Tibial artery (tissue), 4 donors: Measurements from ENCODE around the gene DYNLT4.
"Not testable (repeated sequence)": the region's sequence is repeated elsewhere in the genome, so short reads cannot be mapped to it uniquely, and the experiment has no call there.

Experiments
- DNase-seq, 2 donors: peaks; one replicate each; pipeline ENCODE4 v3.0.0-alpha.2; 2019
- H3K27ac ChIP-seq, 2 donors: fragments of 200-600 bp; sonication (generic) in 1 of 2; 1 replicate in 1 of 2; 2 replicates in 1 of 2; pipeline ENCODE4 v1.5.1; 2018 to 2019; ENCODE audit warnings: mild to moderate bottlenecking in 1 of 2
- H3K27me3 ChIP-seq, 2 donors: fragments of 200-600 bp; sonication (generic) in 1 of 2; one replicate each; pipeline versions ENCODE4 v1.5.1 to v1.6.0; 2016 to 2019
- H3K36me3 ChIP-seq, 3 donors: fragments of 200-600 bp; sonication (generic) in 2 of 3; one replicate each; pipeline ENCODE4 v1.5.1; 2016 to 2019; ENCODE audit warnings: mild to moderate bottlenecking in 2 of 3
- H3K4me1 ChIP-seq, 4 donors: fragments of 200-600 bp; sonication (generic) in 2 of 4; 1 replicate in 3 of 4; 2 replicates in 1 of 4; pipeline ENCODE4 v1.5.1; 2016 to 2019
- H3K4me3 ChIP-seq, 2 donors: fragments of 200-600 bp; sonication (generic) in 1 of 2; 1 replicate in 1 of 2; 2 replicates in 1 of 2; pipeline ENCODE4 v1.5.1; 2018 to 2019; ENCODE audit warnings: mild to moderate bottlenecking in 2 of 2
- H3K9me3 ChIP-seq, 3 donors: fragments of 200-600 bp; sonication (generic) in 1 of 3; one replicate each; pipeline ENCODE4 v1.5.1; 2016 to 2019
- intact Hi-C: fragments of 100-400 bp; cut with DNase I; formaldehyde crosslinking; loops from one replicate; pipeline ENCODE4 v1.15.0; 2023; ENCODE audit warnings: low total_unique reads
- TF ChIP-seq, protein P1 (sequence below), 2 experiments: fragments of 200-600 bp in 1 of 2; fragments of 450-650 bp in 1 of 2; IDR thresholded peaks; one replicate each; pipeline ENCODE4 v1.5.1; 2017 to 2019; ENCODE audit warnings: antibody characterized with exemption in 2 of 2, mild to moderate bottlenecking in 1 of 2, moderate library complexity in 1 of 2

DYNLT4 gene

GRCh38 chr1:44801491-44802305 is 5.5 kb downstream of the DYNLT4 start:
- Histone ChIP-seq H3K4me1 (peaks cover 3 to 60% (median 45%) of the 10 kb centered on the region in 4 donors), H3K9me3 (no peaks in the 10 kb centered on the region)
- TF ChIP-seq, protein P1, sequence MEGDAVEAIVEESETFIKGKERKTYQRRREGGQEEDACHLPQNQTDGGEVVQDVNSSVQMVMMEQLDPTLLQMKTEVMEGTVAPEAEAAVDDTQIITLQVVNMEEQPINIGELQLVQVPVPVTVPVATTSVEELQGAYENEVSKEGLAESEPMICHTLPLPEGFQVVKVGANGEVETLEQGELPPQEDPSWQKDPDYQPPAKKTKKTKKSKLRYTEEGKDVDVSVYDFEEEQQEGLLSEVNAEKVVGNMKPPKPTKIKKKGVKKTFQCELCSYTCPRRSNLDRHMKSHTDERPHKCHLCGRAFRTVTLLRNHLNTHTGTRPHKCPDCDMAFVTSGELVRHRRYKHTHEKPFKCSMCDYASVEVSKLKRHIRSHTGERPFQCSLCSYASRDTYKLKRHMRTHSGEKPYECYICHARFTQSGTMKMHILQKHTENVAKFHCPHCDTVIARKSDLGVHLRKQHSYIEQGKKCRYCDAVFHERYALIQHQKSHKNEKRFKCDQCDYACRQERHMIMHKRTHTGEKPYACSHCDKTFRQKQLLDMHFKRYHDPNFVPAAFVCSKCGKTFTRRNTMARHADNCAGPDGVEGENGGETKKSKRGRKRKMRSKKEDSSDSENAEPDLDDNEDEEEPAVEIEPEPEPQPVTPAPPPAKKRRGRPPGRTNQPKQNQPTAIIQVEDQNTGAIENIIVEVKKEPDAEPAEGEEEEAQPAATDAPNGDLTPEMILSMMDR (IDR thresholded peaks at IDR 0.05) = no peak

DNA sequence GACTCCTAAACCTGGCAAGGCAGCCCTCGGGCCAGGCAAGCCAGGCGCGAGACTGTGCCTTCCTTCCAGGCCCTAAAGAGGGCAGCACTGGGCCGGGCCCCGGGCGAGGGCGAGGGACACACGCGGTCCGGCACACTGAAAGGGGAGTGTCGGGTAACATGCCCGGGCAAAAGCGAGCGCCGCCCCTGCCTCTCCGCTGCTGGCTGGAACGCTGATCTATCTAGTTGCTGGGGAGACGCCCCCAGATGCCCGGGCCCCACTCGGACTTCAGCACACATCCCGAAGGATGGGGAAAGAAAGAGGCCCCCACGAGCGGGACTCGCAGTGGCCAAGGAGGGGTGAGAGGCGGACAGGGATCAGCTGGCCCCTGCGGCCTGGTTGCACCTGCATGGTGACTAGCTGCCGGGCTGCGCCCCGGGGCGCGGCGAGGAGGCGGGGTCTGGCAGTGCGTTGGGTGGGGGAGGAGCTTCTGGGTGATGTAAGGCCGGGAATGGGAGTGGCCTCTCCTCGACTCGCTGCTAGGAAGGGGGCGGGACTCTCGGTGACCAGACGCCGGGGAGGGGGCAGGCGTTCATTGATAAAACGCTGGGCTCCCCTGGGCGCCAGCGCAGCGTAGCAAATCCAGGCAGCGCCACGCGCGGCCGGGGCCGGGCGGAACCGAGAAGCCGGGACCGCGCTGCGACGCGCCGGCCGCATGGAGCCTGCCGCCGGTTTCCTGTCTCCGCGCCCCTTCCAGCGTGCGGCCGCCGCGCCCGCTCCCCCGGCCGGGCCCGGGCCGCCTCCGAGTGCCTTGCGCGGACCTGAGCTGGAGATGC is 7.2 kb downstream of the DYNLT4 start, which contains the start of gene PLK3:
Gene PLK3 (plus strand): TSS at position 608 of the 815 bp plus-strand sequence. CDS start 87 bp downstream, at position 695.
- Histone ChIP-seq H3K27me3 (no peaks in the 10 kb centered on the region), H3K36me3 (peaks cover 11 to 29% (median 25%) of the 10 kb centered on the region in 3 donors), H3K4me1 (peaks cover 0 to 43% (median 29%) of the 10 kb centered on the region in 4 donors), H3K9me3 (no peaks in the 10 kb centered on the region), H3K27ac (peak within 1 kb of the TSS; percentile 94 to 98), H3K4me3 (peak within 1 kb of the TSS; percentile 83 to 100)
- DNase-seq = peak; percentile 99
- TF ChIP-seq, protein P1 (IDR thresholded peaks at IDR 0.05) = peak; percentile 89 to 95
- intact Hi-C loops = no loop called here

More at GRCh38 chr1:44801491-44802305, 5.5 kb downstream of the DYNLT4 start:
- Histone ChIP-seq H3K36me3 (peaks cover 11 to 44% (median 41%) of the 10 kb centered on the region in 3 donors), H3K27ac (peak overlapping the region; percentile 94 to 98), H3K4me3 (peak overlapping the region; percentile 83 to 100), H3K27me3 (no peaks in the 10 kb centered on the region)
- DNase-seq = peak in 1 of 2 donors; percentile 28
- intact Hi-C loops = no loop called here

- peak; percentile 22 to 69 for DNase-seq
- TF ChIP-seq, protein P1 (IDR thresholded peaks at IDR 0.05) = no peak
- H3K4me3 ChIP-seq = no peak overlapping the region
- H3K36me3 ChIP-seq = peaks cover under 1 to 16% (median 15%) of the 10 kb centered on the region in 3 donors
- peak overlapping the region; percentile 94 to 98 for H3K27ac ChIP-seq
- intact Hi-C loops = no loop called here
- no peaks in the 10 kb centered on the region for H3K9me3 ChIP-seq
- no peaks in the 10 kb centered on the region for H3K27me3 ChIP-seq
- H3K4me1 ChIP-seq = peaks cover 0 to 33% (median 28%) of the 10 kb centered on the region in 4 donors
Measured at GRCh38 chr1:44798481-44799365, 8.4 kb downstream of the DYNLT4 start.

DNA sequence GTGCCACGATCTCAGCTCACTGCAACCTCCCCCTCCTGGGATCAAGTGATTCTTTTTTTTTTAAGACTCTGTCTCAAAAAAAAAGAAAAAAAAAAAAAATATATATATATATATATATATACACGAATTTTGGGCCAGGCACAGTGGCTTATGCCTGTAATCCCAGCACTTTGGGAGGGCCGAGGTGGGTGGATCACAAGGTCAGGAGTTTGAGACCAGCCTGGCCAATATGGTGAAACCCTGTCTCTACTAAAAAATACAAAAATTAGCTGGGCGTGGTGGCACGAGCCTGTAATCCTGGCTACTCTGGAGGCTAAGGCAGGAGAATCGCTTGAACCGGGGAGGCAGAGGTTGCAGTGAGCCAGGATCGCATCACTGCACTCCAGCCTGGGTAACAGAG is 9.3 kb downstream of the DYNLT4 start:
- Histone ChIP-seq H3K27ac (peak overlapping the region; percentile 94 to 98), H3K4me1 (peaks cover 0 to 28% (median 21%) of the 10 kb centered on the region in 4 donors)
- H3K4me3 ChIP-seq, H3K27me3 ChIP-seq, H3K36me3 ChIP-seq, intact Hi-C loops, H3K9me3 ChIP-seq: not testable (repeated sequence)
- peak; percentile 16 to 37 for DNase-seq

- no peaks in the 10 kb centered on the region for H3K9me3 ChIP-seq
- TF ChIP-seq, protein P1 (IDR thresholded peaks at IDR 0.05) = no peak
- H3K27ac ChIP-seq = no peak overlapping the region
- H3K4me3 ChIP-seq = no peak overlapping the region
- intact Hi-C loops = no loop called here
- H3K4me1 ChIP-seq = no peaks in the 10 kb centered on the region
- no peaks in the 10 kb centered on the region for H3K36me3 ChIP-seq
- no peaks in the 10 kb centered on the region for H3K27me3 ChIP-seq
- peak in 1 of 2 donors; percentile 52 for DNase-seq
Measured at GRCh38 chr1:44792736-44793502, 14.2 kb downstream of the DYNLT4 start.
